ENCODE data around the gene TBC1D1. TPM values are rescaled to one million over a fixed set of nuclear protein-coding genes. Genes with fewer than 3 reads are reported as not detected.

The TBC1D1 gene
- total RNA-seq, 1 experiment from 2014 or later, result 42.6 TPM

GRCh38 chr4:38095691-38096090 lies 204.8 kb downstream of the TBC1D1 start:
- H3K27ac ChIP-seq (ENCODE audit: low read depth, low read length, poor library complexity, severe bottlenecking), result no peak overlapping the region
- H3K9me3 ChIP-seq (ENCODE audit: low read depth, low read length, poor library complexity, severe bottlenecking), result no peaks in the 10 kb centered on the region
- TF ChIP-seq EZH2 (IDR thresholded peaks at IDR 0.05; ENCODE audit: borderline replicate concordance, low read depth, low read length, poor library complexity, severe bottlenecking), result no peak
- TF ChIP-seq CTCF (conservative IDR thresholded peaks at IDR 0.05; ENCODE audit: low read depth, low read length), result no peak
- BruUV-seq (replicated peaks), result no TSS peak
- H3K27me3 ChIP-seq (replicated peaks; ENCODE audit: insufficient read depth, low read depth, low read length, poor library complexity), result no peaks in the 10 kb centered on the region
- H3K36me3 ChIP-seq (ENCODE audit: insufficient read depth, low read length, poor library complexity, severe bottlenecking), result no peaks in the 10 kb centered on the region
- intact Hi-C loops (cut with micrococcal nuclease; ENCODE audit: unreplicated experiment), result no loop called here
- H3K4me3 ChIP-seq (ENCODE audit: low read depth, low read length, poor library complexity, severe bottlenecking), result no peak overlapping the region
- DNase-seq (ENCODE audit: low spot score), result no peak
- POLR2A ChIA-PET (ENCODE audit: low non-redundant PET), result no interaction called here
- no peaks in the 10 kb centered on the region for H3K4me1 ChIP-seq (ENCODE audit: insufficient read depth, low read length, poor library complexity, severe bottlenecking)
- CTCF ChIA-PET, result no interaction called here

DNA sequence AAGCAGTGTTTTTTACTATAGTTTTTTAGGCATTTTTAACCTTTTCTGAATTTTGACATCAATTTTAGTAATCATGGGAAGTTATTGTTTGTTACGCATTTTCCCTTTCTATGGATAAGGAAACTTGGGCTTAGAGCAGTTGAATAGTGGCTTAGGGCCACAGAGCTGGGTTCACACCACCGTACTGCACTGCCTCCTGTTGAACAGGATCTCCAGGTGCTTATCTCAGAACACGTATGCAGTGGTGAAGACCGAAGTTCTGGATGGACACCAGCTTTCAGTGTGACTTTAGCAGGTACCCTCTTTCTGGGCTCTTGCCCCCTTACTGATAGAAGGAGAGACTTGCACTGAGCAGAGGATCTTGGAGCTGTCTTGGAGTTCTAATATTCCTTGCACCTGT lies 206.9 kb downstream of the TBC1D1 start:
- H3K27me3 ChIP-seq (replicated peaks; ENCODE audit: insufficient read depth, low read depth, low read length, poor library complexity), result no peaks in the 10 kb centered on the region
- POLR2A ChIA-PET (ENCODE audit: low non-redundant PET), result no interaction called here
- H3K9me3 ChIP-seq (ENCODE audit: low read depth, low read length, poor library complexity, severe bottlenecking), result no peaks in the 10 kb centered on the region
- intact Hi-C loops (cut with micrococcal nuclease; ENCODE audit: unreplicated experiment), result no loop called here
- no TSS peak for BruUV-seq (replicated peaks)
- no peaks in the 10 kb centered on the region for H3K4me1 ChIP-seq (ENCODE audit: insufficient read depth, low read length, poor library complexity, severe bottlenecking)
- no peak overlapping the region for H3K4me3 ChIP-seq (ENCODE audit: low read depth, low read length, poor library complexity, severe bottlenecking)
- H3K36me3 ChIP-seq (ENCODE audit: insufficient read depth, low read length, poor library complexity, severe bottlenecking), result no peaks in the 10 kb centered on the region
- TF ChIP-seq EZH2 (IDR thresholded peaks at IDR 0.05; ENCODE audit: borderline replicate concordance, low read depth, low read length, poor library complexity, severe bottlenecking) (no peak), CTCF (conservative IDR thresholded peaks at IDR 0.05; ENCODE audit: low read depth, low read length) (no peak)
- no peak for DNase-seq (ENCODE audit: low spot score)
- H3K27ac ChIP-seq (ENCODE audit: low read depth, low read length, poor library complexity, severe bottlenecking), result no peak overlapping the region
- CTCF ChIA-PET, result no interaction called here

DNA sequence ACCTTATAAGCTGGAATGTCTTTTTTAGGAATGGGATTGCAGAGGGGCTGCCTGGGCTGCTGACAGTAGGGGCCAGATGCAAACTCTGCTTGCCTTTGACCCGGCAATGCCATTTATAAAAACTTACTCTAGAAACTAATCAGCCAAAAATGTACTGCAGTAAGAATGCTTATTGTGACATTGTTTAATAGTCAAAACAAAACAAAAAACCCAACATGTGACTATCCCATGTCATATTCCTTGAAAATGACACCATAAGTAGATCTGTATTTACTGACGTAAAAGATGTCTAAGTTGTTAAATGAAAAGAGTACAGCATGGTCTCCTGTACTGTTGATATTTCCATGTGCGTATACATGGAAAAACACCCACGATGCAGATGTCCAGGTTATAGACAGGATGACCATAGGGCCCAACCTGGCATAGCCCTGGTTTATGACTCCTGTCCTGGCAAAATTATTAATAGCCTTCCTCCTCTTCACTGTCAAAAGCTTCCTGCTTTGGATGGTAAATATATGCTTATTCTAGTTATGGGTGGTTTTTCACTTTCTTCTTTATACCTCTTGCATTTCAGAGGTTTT lies 208.2 kb downstream of the TBC1D1 start:
- ChIA-PET CTCF (no interaction called here), POLR2A (ENCODE audit: low non-redundant PET) (no interaction called here)
- Histone ChIP-seq H3K4me3 (ENCODE audit: low read depth, low read length, poor library complexity, severe bottlenecking) (no peak overlapping the region), H3K36me3 (ENCODE audit: insufficient read depth, low read length, poor library complexity, severe bottlenecking) (no peaks in the 10 kb centered on the region), H3K9me3 (ENCODE audit: low read depth, low read length, poor library complexity, severe bottlenecking) (no peaks in the 10 kb centered on the region), H3K4me1 (ENCODE audit: insufficient read depth, low read length, poor library complexity, severe bottlenecking) (no peaks in the 10 kb centered on the region), H3K27ac (ENCODE audit: low read depth, low read length, poor library complexity, severe bottlenecking) (no peak overlapping the region), H3K27me3 (replicated peaks; ENCODE audit: insufficient read depth, low read depth, low read length, poor library complexity) (no peaks in the 10 kb centered on the region)
- intact Hi-C loops (cut with micrococcal nuclease; ENCODE audit: unreplicated experiment), result no loop called here
- TF ChIP-seq CTCF (conservative IDR thresholded peaks at IDR 0.05; ENCODE audit: low read depth, low read length) (no peak), EZH2 (IDR thresholded peaks at IDR 0.05; ENCODE audit: borderline replicate concordance, low read depth, low read length, poor library complexity, severe bottlenecking) (no peak)
- no TSS peak for BruUV-seq (replicated peaks)
- no peak for DNase-seq (ENCODE audit: low spot score)
